GM18873 (cell line): ENCODE measurements around the gene BTBD16.

Experiments
- ATAC-seq: cut with Tn5 transposase; IDR thresholded peaks from one replicate; pipeline ENCODE4 v1.9.1; 2021; ENCODE audit warnings: mild to moderate bottlenecking, moderate library complexity, moderate number of reproducible peaks; ENCODE audit not compliant: unreplicated experiment, low FRiP score

The BTBD16 gene

DNA sequence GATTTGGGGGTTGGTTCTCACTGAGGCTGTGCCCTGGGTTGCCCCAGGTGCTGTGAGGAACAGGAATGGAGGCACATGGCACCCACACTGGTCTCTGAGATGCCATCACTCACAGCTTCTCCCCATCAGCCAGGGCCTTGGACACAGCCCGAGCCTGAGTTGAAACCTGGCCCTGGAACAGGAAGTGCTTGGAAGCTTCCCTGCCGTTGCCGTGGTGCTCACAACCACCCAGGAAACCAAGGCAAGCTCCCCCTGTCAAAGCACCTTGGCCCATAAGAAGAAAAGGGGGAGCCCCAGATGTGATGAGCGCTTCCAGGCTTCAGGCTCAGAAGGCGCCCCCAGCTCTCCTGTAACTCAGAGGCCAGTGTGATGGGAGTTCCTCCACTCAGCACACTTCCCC is at the start of gene BTBD16:
Gene BTBD16 (plus strand): TSS at position 221 of the 400 bp plus-strand sequence. CDS start 3,786 bp downstream, outside the sequence.
- no peak for ATAC-seq

DNA sequence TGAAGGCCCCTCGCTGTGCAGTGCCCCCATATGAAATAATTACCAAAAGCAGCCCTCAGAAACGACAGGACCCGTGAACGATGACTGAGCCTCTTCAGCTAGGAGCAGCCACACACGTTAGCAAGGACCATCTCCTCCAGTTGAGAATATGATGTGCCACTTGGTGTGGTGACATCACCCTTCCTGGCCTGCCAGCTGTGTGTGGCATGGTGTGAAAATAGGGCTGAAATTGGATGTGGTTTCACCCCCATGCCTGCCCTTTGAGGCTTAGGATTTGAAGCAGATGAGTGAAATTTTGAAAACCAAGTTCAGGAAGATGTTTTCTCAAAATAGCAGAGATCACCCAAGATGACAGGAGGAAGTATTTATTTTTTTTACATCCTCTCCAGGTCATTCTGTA is 49.1 kb upstream of the BTBD16 start:
- no peak for ATAC-seq

DNA sequence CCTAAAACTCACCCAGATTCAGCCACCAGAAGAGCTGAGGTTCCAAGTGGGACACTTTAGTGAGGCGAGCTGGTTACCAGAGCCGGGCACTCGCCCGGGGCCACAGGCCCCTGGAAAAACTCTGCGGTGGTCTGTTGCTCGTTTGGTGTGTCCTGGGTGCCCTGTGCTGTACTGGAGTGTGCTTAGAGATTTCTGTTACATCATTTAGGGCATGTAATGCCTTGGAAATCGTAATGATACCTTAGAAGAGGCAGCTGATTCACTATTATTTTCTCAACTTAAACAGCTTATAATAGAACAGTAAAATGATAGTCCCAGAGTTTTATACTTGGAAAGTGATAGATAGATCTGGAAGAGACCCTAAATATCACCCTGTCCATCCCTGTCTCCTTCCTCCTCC is 48.5 kb upstream of the BTBD16 start:
- no peak for ATAC-seq

DNA sequence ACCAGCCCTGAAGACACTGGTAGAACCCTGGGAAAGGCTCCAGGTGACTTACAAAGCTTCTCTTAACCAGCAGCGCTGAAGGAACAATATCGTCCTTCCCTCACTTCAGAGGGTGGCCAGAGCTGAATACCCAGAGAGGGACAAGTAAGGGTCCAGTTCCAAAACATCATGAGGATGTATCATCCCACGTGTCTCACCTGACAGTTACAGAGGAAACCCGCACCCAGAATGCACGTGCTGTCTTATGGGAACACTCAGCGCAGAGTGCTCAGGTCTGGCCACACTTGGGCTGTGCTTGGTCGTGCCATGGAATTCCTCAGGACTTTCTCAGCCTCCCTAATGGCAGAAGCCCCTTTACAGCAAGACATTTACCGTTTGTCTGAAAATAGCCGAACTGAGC is 46.9 kb upstream of the BTBD16 start:
- ATAC-seq: no peak

DNA sequence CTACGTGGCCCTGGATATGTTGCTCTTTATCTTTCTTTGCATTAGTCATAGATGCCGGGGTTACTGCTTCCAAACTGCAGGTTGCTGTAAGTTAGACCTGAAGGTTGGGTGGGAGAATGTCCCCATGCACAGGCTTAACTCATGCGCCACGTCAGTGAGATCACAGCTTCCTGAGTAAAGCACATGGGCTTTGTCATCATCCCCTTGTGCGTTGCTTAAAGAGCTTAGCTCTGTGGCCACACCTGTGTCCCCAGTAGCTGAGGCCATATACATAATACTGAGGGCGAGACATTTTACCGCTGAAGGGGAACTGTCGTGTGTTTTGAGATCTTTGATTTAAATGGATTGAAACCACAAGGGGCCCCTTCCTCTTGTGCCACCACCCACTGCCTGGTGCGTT is 45.8 kb upstream of the BTBD16 start:
- no peak for ATAC-seq

DNA sequence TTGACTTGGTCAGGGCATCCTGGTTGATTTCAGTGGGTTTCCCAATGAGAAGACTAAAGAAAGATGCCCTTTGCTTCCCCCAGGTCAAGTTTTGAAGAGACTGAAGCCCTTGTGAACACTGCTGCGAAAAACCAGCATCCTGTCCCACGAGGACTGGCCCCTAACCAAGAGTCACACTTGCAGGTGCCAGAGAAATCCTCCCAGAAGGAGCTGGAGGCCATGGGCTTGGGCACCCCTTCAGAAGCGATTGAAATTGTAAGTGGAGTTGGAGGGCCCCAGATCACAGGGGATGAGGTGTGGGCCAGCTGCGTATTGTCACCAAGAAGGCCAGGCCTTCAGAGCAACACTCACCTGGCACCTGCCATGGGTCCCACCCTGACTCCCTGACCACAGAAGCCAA is 43.3 kb upstream of the BTBD16 start:
- no peak for ATAC-seq

DNA sequence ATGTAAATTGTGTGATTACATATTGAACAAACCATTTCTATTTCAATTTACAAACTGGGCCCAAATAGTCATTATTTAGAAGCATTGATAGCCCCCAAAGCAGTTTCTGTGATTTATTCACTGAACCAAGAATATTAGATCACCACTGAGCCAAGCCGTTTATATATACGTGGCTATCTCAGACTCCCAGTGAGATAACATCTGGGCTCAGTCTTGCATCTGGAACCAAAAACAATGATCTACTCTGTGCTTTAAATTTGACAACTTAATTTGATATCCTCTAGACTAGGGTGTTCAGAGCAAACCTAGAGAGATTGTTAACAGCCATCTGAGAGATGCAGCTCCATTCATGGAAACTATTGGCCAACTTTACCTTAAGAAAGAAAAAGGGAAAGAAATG is 41.4 kb upstream of the BTBD16 start:
- ATAC-seq: no peak

DNA sequence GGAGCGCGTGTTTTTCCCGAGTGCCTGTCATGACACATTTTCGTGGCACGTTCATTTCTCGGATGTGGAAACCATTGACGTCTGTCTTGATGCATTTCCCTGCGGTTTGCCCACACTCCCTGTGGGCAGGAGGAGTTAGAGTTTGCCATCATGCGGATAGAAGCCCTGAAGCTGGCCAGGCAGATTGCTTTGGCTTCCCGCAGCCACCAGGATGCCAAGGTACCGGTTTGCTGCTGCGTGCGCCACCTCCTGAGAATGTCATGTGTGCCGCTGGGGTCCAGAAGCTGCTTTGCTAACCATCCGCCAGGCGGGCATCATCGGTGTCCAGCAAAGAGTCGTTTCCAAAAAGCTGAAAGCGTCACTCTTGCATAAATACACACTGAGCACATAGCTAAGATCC is 40.9 kb upstream of the BTBD16 start:
- no peak for ATAC-seq

DNA sequence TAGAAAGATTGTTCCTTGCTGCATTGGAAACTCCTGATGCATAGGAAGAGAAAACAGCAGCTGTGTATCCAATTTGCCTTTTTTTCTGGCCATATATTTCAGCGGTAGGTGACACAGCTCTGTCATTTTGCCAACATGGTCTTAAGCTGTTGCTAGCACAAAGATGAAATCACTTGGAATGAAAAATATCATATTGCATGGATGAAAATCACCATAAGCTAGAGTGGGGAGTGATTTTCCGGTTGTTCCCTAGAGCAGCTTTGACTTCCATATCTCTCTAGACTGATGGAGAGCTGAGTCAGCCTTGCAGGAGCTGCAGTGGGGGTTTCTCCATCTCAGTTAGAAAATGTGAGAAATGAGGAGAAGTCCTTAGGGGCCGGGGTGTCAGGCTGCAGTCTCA is 38.3 kb upstream of the BTBD16 start:
- ATAC-seq: no peak

DNA sequence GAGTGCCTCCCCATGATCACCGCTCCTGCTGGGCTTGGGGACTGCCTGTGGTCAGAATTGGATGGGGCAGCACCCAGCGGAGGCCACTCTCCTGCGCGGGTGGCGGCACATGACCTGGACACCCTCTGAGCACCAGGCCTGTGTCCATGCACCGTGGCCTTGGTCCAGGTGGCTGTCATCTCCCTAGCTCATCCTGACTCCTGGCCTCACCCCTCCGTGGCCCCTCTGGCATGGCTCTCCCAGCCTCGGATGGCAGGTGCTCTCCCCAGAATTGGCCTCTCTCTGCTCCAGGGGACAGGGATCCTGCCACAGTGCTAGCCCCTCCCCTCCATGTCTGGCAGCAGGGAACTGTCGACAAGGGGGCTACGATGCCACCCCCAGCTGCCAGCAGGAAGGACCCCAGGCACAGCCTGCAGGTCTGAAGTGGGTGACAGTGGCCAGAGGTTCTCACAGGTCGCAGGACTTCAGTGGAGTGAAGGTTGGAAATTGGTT is 37.2 kb upstream of the BTBD16 start:
- no peak for ATAC-seq

DNA sequence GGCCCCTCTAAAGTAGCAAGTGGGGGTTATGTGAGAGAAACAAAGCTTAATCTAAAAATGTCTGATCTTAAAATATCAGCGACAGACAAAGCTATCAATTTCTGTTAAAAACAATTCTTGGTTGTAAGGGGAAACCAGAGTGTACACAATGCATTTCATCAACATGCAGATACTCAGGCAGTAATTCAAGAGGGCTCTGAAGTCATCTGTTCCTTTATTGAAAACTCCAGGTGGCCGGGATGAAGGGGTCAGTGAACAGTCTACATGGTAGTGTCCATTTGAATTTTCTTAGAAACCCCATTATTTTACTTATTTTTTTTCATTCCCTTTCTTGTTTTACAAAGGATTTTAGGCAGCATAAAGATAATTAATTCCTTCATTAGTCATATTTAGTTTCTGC is 36.7 kb upstream of the BTBD16 start:
- ATAC-seq: no peak

DNA sequence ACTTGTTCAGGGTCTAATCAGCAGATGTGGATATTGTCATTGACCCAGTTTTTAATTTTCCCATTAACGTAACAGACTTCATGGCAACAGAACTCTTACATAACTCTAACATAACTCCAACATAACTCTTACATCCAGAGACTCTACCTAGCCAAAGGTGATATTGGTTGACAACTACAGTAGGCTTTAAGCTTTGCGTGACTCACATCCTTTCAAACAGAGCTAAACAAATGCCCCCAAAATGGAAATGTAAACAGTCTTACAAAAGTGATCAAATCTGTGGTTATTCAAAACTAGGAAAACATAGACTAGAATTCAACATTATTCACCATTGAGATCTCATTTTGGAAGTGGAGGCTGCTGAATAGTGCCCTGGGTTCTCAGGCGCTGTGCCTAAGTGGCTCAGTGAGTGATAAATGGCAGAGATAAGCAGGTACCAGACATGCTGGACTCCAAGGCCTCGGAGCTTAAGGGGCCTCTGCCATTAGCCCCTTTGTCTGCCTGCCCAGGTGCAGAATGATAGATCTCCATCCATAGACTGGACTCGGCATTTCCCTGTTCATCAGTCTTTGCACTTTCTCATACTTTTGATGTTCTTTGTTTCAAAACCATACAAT is 34.3 kb upstream of the BTBD16 start:
- no peak for ATAC-seq

DNA sequence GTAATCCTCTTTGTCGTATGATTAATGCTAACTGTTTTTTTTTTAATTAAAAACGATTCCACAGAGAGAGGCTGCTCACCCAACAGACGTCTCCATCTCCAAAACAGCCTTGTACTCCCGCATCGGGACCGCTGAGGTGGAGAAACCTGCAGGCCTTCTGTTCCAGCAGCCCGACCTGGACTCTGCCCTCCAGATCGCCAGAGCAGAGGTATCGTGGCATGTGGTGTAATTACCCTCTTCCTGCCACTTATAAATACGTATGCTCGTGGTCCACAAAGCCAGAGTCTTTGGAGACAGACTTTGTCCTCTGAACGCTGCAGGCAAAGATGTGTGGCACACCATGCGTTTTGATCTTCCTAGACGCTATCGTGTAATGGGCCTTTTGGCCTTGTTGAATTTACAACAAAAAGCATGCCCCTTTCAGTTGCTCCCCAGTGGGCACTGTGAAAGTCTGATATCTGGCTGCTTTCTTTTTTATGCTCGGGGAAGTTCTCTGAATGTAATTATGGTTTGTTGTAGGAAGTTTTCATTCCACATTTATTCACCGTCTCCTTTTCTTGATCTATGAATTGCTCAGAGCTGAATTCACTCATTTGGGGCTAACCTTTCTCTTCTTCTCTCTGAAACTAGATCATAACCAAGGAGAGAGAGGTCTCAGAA is 33.6 kb upstream of the BTBD16 start:
- no peak for ATAC-seq

DNA sequence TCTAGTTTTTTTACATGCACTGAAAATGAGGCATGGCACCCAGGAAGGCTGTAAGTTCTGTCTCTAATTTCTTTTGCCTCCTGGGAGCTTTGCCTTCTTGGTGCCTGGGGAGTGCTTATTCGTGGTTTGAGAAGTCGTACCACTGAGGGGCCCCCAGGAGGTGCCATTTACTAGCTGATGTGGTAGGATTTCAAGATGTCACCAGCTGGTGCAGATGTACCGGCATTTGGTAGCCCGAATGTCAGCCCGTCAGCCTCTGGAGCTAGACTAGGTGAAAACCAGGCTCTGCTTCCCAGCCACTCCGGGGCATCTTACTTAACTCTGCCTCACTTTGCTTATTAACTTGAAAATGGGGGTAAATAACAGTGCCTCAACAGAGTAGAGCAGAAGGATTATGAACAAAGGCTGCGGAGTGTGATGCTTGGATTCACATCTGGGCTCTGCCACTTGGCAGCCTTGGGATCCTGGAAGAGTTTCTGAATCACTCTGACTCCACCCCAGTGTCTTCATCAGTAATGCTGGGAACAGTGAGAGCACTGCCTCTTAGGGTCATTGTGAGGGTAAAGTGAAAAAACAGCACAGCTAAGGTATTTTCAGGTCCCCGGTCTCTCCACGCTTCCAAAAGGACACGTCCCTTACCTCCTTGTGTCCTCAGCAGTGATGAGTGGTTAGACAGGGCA is 31.4 kb upstream of the BTBD16 start:
- no peak for ATAC-seq

DNA sequence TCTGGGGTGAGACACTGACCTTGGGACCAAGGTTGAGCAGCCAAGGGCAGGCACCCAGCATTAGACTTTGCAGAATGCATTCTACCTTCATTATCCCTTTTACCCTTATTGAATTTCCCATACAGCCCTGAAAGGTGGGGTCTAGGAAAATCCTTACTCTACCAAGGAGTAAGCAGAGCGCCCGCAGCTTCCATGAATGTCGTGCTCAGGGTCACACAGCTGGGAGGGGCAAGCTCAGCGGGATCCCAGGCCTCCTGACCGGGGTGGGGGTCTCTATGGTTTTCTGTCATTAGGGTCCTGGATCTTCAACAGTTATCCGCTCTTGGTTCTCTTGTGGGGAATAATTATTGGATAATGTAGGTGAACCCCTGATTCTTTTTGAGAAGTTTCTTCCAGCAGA is 30.7 kb upstream of the BTBD16 start:
- no peak for ATAC-seq

DNA sequence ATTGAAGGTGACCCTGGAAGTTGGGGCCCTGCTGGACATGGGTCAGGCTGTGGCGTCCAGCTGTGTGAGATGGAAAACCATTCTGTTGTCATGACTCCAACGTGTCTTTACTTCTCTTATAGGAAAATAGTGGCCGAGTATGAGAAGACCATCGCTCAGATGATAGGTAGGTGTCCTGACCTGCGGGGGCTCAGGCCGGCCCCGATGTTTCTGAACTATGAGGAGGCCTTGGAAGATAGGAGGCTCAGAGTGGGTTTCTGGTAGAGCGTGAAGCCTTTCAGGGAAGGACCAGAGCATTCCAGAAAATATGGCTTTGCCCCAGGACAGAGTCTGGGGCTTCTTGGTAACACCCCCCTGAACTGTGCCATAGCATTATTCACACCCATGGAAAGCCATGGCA is 29.3 kb upstream of the BTBD16 start:
- ATAC-seq: no peak

DNA sequence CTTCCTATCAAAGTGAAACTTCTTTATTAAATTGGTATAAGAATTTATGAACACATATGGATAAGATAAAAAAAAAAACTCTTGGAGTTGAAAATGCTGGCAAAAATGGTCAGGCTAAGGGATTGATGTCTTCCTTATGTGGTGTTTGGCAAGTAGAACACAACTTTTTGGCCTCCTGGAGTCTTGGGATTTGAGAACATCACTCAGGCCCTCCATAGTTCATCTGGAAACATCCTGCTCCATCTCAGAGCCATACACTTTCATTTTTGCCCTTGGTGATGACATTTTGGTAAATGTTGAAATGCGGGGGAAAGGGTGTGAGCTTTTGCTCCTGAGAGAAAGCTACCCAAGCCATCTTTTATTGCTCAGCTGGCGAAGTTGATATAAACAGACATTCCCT is 27.5 kb upstream of the BTBD16 start:
- no peak for ATAC-seq

DNA sequence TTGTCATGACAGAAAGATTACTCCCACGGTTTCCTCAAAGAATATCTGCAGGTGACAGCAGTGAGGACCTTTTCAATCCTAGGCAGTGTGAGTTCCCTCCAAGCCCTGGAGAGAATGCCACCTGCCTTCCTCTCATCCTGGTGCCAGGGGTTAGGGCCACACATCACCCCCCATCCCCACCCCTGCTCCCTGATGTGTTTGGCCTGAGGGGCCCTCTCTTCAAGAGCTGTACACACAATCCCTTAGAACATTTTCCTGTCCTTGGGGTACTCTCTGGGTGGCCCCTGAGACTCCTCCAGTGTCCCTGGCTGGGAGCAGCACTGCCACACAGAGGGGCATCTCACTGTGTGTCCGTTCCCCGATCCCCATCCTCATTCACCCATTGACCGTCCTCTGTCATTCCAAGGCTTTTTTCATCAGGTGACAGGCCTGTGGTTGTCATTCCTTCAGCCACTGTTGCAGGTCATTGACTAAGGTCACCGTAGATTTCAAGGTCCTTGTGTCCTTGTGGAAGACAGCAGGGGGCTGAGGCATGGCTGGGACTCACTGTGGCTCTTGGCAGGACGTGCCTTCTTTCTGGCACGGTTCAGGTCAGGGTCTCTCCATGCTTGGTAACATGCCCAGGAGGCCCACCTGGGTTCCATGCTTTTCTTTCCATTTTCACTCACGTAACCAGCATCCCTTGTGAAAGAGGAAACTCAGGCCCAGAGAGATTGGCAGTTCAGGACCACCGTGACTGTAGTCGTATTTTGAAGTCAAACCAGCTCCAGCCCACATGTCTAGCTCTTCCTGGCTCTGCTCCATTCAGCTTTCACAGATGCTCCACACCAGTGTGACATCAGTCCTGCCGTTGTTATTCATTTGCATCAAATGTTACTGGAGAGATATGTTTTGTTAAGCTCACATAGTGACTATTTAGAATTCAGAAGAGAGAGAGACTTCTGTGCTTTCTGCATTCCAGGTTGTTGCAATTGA is 26.8 kb upstream of the BTBD16 start:
- no peak for ATAC-seq

DNA sequence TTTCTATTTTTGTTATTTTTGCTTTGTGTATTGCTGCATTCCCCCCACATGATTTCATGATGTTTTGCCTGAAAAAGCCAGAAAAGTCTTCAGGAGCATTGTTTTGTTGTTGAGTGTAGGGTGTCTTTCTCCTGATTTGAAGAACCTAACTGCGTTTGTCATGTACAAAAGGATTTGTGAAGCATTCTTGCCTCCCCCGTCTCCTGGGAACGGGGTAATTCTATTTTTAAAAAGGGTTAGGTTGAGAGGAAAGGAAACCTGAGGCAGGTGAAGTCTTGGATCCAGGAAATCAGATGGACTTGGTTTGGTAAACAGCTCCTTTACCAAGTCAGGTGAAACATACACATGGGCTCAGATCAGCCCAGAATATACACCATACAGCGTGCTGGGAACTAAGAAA is 26.0 kb upstream of the BTBD16 start:
- ATAC-seq: no peak

DNA sequence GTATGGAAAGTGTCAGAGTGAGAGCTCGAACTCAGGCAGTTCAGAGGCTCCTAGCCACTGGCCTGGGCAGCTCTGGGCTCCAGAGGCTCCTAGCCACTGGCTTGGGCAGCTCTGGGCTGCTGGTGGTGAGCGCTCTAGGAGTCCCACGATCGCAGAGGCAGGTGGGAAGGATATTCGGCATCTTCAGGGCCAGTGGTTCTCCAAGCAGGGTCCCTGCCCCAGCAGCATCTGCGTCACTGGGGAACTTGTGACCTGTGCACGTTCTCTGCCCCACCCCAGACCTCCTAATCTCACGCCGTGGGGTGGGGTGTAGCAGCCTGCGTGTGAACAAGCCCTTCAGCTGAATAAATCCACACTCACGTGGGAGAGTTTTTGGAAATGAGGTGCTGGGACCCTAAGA is 25.2 kb upstream of the BTBD16 start:
- no peak for ATAC-seq
